Right lobe of liver (tissue), 4 donors: ENCODE data around the gene HDAC9.

Source experiments
- POLR2A ChIP-seq: fragments of 450-650 bp; IDR thresholded peaks from one replicate; pipeline ENCODE4 v1.6.1; 2017; ENCODE audit warnings: antibody characterized with exemption, mild to moderate bottlenecking
- TF ChIP-seq, protein P1 (sequence below), 4 donors: fragments of 200-600 bp in 3 of 4; fragments of 450-650 bp in 1 of 4; IDR thresholded peaks; one replicate each; pipeline versions ENCODE4 v1.5.1 to v1.8.0; 2016 to 2022; ENCODE audit warnings: antibody characterized with exemption in 4 of 4, mild to moderate bottlenecking in 2 of 4
- donor health status: DM: no; HTN: no; CAD: no.
- donor health status: DM: no; HTN: no; CAD: no.
- donor health status: DM: no; HTN: yes; CAD: no.

DNA sequence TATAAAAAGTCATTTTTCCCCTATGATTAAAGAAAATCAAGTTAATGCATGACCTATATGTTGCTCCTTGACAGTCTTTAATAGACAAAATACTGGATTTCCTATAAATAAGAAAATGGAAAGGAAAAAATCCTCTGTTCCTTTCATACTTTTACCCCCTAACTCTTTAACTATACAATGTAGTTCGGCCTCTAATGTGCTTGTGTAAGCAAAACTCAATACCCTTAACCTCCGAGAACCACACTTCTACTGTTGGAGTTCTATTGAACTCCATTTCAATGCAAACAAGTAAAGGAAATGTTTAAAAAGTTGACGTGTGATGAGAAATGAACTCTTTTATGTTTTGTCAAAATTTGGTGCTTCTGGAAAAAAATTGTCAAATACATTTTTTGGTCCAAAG lies 36.0 kb downstream of the HDAC9 start:
- TF ChIP-seq POLR2A = no peak
- TF ChIP-seq, protein P1, sequence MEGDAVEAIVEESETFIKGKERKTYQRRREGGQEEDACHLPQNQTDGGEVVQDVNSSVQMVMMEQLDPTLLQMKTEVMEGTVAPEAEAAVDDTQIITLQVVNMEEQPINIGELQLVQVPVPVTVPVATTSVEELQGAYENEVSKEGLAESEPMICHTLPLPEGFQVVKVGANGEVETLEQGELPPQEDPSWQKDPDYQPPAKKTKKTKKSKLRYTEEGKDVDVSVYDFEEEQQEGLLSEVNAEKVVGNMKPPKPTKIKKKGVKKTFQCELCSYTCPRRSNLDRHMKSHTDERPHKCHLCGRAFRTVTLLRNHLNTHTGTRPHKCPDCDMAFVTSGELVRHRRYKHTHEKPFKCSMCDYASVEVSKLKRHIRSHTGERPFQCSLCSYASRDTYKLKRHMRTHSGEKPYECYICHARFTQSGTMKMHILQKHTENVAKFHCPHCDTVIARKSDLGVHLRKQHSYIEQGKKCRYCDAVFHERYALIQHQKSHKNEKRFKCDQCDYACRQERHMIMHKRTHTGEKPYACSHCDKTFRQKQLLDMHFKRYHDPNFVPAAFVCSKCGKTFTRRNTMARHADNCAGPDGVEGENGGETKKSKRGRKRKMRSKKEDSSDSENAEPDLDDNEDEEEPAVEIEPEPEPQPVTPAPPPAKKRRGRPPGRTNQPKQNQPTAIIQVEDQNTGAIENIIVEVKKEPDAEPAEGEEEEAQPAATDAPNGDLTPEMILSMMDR (IDR thresholded peaks at IDR 0.05) = no peak
